GM19193 (cell line): ENCODE data around the gene ARHGEF5.
"Not testable (repeated sequence)": the region's sequence is repeated elsewhere in the genome, so short reads cannot be mapped to it uniquely, and the experiment has no call there.

Experiments used
- POLR2A ChIP-seq: IDR thresholded peaks from 4 replicates; pipeline ENCODE4 v1.6.1; 2011; ENCODE audit not compliant: insufficient read depth, insufficient read length; ENCODE audit errors: extremely low read depth

Gene ARHGEF5

DNA sequence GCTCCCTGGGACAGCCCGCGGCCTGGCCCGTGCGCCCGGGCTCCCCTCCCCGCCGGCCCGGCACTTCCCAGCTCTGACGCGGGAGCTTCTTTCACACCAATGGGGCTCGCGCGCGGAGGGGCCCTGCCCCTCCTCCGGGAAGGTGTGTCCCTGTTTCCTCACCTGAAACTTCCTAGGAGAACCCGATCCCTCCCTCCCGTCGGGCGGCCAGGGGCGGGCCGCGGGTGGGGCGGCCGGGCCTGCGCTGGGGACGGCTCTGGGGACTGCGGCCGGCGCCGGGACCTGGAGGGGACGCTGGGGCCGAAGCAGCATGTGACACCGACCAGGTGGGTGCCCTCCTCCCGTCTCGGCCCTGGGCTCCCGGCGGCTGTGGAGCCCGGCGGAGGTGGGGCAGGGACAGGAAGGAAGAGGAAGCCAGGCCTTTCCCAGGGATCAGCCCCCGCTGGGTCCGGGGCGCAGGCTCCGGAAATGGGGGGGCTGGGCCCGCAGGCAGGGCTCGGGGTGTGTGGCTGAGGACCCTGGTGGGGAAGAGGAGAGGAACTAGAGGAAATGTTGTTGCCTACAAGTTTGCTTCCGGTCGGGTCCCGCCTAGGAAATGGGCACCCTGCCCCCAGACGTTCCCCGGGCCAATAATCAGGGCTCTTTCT, at the start of gene ARHGEF5:
Gene ARHGEF5, plus strand, starts transcription at position 227 of the 647 bp plus-strand sequence. CDS start 7,268 bp downstream, outside the sequence.
- not testable (repeated sequence) for TF ChIP-seq POLR2A

DNA sequence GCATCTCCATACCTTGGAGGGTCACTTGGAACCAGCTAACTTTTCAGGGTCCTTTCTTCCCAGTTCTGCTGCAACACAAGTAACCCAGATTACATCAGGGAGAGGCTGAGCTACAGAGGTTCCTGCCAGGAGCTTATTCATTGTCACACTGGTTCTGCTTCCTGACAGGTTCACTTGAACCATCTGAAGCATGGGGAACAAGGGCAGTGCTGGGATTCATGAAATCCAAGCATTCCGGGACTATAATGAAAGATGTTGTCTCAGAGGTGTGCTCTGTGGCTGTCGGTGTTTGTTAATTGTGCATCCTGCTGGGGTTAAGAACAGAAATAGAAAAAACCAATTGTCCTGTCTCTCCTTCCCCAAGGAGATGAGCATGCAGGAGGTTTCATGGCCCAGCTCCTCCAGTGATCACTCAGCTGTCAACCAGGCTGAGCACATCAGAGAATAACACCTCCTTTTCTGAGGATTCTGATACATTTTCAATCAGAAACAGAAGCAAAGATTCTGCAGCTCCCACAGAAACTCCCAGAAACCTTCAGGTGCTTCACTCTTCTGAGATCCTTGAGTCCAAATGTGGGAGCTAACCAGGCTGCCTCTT, 43.2 kb upstream of the ARHGEF5 start, which contains the start of gene OR2A1:
Gene OR2A1, plus strand, starts transcription at position 548 of the 598 bp plus-strand sequence. CDS start 5,706 bp downstream, outside the sequence.
- TF ChIP-seq POLR2A = not testable (repeated sequence)

DNA sequence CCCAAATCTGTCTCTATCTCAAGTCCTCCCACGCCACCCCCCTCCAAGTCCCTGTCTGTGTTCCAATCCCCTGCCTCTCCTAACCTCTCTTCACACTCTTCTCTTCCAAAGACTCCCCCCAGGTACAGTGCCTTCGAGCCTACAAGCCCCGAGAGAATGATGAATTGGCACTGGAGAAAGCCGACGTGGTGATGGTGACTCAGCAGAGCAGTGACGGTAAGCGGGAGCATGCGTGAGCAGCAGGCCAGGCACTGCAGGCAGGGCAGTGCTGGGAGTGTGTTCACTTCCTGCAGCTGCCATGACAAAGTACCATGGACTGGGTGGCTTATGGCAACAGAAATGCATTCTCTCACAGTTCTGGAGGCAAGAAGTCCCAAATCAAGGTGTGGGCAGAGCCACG, 23.4 kb downstream of the ARHGEF5 start:
- TF ChIP-seq POLR2A = no peak

DNA sequence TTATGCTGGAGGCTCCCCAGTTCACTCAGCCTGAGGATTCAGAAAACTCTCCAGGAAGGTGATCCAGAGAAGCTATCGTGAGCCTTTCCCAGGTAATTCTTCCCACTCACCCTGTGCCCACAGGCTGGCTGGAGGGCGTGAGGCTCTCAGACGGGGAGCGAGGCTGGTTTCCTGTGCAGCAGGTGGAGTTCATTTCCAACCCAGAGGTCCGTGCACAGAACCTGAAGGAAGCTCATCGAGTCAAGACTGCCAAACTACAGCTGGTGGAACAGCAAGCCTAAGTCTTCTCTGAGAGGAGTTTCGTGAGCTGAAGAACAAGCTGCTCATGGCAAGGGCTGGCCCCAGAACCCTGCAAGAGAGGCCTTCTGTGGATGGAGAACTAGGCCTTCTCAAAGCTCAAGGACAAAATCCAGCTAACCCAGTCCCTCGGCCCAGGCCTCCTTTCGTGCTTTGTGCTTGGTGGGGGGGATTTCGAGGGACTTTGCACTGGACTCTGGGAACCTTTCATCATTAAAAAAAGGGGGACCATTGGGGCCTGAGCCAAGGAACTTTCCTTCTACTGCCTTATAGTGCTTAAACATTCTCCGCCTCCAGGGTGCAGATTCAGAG, 24.7 kb downstream of the ARHGEF5 start:
- TF ChIP-seq POLR2A = no peak

DNA sequence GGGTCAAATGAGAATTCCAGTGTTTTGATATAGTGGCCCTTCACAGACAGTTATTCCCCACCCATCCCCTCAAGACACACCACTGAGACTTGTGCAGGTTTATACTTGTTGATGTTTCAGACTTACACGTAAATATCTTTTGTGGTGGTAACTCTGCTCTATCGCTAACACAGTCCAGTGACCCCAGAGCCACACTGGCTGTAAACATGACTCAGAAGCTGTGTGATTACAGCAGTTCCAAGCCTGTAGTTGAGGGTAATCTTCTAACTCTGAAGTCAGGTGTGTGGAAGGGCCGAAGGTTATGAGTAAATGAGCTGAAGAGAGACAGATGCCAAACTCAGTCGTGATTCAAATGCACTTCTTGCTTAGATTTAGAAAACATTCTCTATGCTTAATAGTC, 28.9 kb downstream of the ARHGEF5 start:
- TF ChIP-seq POLR2A = no peak

DNA sequence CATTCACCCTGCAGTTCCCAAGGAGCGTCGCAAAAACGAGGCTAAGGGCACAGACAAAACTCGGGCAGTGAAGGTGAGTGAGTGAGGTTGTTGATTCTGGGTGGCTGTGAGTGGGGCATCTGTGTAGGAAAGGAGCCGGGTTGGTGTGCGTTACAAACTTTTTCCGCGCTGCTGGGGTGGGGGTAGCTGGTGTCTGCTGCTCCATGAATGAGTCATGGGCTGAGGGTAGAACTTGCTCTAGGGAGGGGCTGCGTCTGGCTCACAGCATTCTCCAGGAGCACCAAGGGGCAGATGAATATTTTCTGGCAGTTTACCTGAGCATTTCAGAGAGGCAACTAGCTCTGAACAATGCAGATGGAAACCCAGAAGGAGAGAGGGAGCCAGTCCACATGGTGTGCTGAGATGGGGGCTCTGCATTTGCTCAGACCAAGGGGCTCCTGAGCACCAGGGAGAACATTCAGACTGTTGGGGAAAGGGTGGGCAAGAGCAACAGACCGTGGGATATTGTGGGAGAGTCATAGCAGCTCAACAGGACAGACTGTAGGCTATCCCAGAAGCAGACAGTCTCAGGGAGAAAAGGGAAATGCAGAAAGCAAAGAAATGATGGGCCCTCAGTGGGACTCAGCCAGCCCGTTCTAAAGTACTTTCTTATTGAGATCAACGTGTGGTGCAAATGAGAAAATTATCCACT, 29.5 kb downstream of the ARHGEF5 start:
- TF ChIP-seq POLR2A = no peak

DNA sequence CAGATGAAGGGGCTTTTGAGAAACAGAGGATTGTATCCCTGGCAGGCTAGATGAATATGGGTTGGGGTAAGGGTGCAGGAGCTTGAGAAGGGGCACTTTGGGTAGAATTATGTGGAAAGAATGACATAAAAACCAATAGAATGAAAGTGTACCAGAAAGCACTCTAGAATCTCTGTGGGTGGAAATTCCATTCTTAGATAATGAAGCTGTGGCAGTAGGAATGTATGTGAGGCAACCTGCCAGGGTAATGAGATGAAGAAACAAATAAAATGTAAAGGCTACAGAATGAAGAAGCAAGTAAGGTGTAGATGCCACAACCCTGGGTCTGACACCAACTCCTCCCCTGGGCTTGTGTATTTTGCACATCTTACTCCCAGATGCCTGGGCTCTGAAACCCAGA, 31.5 kb downstream of the ARHGEF5 start:
- no peak for TF ChIP-seq POLR2A

DNA sequence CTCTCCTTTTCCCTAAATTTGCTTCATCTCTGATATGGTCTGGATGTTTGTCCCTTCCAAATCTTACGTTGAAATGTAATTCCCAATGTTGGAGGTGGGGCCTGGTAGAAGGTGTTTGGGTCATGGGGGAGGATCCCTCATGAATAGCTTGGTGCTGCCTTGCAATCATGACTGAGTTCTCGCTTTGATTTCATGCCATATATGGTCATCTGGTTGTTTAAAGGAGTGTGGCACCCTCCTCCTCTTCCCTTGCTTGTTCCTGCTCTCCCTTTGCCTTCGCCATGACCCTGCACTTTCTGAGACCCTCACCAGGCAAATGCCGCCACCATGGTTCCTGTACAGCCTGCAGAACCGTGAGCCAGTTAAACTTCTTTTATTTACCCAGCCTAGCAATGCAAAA, 33.7 kb downstream of the ARHGEF5 start:
- no peak for TF ChIP-seq POLR2A

DNA sequence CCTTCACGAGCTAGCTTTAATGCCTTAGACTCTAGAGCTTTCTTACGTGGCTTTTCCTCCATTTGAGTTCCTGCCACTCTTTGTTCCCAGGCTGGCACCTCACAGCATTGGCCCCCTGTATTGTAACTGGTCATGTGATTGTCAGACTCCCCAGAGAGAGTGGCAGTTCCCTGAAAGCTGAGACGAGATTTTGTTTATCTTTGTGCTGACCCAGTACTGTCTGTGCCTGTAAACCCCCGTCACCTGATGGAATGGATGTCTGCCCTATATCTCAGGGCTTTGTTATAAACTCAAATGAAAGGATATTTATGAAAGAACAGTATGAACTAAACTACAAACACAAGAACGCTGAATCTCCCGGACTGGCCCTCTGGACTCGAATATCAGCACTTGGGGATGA, 35.3 kb downstream of the ARHGEF5 start:
- TF ChIP-seq POLR2A = no peak

DNA sequence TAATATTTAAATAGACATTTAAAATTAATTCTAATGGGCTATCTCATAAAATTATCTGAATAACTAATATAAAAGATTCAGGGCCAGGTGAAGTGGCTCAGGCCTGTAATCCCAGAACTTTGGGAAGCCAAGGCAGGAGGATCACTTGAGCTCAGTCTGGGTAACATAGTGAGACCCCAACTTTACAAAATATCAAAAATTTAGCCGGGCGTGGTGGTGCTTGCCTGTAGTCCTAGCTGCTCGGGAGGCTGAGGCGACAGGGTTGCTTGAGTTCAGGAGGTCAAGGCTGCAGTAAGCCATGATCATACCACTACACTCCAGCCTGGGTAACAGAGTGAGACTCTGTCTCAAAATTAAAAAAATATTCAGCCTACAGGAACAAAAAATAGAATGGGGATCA, 35.8 kb downstream of the ARHGEF5 start:
- TF ChIP-seq POLR2A = no peak

DNA sequence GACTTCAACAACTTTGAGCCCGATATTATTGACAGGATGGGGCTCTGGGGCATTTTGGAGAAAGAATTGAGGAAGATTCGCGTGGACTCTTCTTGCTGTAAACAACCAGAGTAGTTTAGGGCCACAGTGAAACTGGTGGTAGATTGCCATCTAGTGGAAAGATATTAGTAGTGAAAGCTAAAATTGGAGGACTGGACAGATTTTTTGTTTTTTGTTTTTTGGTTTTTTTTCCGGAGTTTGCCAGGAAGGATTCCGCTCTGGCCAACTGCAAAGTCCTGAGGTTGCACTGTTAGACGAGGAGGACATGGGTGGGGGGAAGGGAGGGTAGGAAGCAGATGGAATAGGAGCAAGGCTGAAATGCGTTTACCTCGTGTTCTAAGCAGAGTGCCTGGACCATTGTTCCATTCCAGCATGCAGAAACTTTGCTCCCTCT, 36.6 kb downstream of the ARHGEF5 start:
- TF ChIP-seq POLR2A = no peak

DNA sequence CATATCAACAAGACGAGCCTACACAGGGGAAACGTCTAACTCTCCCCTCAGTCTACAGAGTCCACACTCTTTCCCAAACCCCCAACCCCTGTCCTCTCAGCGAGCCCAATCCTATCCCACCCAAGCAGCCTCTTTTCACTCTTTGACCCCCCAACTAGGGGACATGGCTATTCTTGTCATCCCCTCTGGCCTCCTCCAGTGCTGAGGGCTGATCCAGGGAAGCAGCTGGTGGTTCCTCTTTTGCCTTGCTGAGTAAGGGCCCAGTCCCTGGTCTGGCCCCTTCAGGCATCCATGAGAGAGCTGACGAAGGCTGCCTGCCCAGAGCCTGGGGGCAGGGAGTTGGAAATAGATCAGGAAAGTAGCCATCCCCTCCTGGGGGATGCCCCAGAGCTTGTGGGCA, 41.9 kb downstream of the ARHGEF5 start:
- TF ChIP-seq POLR2A = no peak

DNA sequence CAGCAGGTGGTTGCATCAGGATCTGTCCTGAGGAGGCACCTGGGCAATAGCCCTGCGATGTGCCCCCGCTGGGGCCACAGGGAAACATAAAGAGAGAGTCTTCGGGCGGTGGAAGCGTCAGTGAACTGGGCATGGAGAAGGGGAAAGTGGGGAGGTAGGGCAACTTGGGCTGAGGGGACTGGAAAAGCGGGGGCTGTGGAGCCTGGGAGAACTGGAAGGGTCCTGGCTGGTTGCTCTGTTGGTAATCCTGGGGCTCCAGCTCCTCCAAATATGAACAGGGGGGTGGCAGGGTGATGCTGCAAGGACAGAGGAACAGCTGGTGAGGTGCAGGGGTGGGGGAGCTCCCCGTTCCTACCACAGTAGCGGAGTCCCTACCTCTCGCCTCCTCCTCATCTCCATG, 43.1 kb downstream of the ARHGEF5 start:
- no peak for TF ChIP-seq POLR2A

DNA sequence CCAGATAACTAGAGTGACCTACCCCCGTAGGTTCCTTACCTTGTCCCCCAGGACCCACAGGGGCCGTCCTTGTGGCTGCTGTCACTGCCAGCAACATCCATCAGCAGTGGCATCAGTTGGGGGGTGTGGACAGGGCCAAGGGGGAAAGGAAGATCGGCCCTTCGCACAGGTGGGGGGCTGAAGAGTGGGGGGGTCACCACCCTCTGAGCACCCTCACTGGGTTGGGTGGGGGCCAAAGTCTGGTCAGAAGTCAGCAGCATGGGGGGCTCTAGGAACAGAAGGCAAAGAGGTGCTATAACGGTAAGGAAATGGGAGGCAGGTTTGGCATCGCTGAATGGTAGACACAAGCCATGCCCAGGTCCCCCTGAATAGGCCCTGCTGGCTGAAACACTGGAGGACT, 43.7 kb downstream of the ARHGEF5 start:
- no peak for TF ChIP-seq POLR2A

DNA sequence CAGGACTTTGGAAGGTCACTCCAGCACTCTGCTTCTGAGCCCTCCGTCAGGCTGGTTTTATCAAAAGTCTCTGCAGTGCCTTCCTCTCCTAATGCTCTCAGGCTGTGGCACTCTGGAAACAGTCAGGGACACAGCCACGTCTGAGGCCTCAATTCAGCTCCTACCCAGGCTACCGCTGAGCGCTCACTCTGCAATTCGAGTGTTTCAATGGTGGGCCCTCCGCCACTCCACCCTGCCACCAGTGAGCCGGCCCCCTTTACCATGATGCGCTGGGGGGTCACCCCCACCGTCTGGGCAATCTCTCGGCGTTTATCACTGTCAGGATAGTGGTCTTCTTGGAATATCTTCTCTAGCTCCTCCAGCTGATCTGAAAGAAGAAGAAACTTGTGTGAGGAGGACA, 44.7 kb downstream of the ARHGEF5 start:
- no peak for TF ChIP-seq POLR2A
